ENCODE measurements around the gene TPPP. TPM values are rescaled to one million over a fixed set of nuclear protein-coding genes. Genes with fewer than 3 reads are reported as not detected.

TPPP gene
- polyA plus RNA-seq, 1 experiment = 0.05 TPM

DNA sequence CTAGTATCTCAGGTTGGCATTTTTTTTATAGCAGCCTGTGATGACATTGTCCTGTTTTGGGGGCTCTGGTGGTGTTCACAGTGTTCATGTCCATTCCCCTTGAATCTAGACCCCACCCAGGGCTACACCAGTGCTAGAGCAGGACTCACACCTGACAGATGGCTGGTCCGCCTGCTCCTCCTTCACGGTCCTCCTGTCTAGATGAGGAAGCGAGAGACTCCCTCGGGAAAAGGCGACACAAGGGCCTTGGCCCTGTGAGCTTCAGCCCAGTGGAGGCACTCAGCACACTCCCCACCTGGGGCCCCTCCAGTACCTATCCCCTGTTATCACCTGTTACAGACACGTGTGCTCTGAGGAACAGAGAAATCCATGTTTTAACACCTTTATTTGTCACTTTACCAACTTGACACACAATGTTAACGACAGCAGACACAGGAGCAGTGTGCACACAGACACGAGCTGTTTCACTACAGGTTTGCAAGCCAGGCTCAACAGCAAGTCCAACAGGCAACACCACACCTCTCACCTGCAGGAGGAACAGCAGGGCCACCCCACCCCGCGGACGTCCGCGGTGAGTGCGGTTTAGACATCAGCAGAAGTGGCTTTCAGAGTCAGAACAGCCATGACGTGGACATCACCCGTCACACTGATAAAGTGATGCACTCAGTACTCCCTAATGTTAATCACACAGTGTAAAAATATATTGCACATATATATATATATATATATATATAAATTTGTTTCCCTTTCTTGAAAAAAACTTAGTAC, 33.5 kb downstream of the TPPP start:
- Histone ChIP-seq H3K4me3 (ENCODE audit: low read depth, low read length) (no peak overlapping the region), H3K9me3 (ENCODE audit: control insufficient read depth, insufficient read depth, low read length) (peaks cover 36% of the 10 kb centered on the region), H3K27ac (ENCODE audit: low read depth, low read length) (no peak overlapping the region), H3K27me3 (ENCODE audit: control insufficient read depth, insufficient read depth, low read length) (no peaks in the 10 kb centered on the region)
- CTCF ChIA-PET = no interaction called here
- TF ChIP-seq, protein P1, sequence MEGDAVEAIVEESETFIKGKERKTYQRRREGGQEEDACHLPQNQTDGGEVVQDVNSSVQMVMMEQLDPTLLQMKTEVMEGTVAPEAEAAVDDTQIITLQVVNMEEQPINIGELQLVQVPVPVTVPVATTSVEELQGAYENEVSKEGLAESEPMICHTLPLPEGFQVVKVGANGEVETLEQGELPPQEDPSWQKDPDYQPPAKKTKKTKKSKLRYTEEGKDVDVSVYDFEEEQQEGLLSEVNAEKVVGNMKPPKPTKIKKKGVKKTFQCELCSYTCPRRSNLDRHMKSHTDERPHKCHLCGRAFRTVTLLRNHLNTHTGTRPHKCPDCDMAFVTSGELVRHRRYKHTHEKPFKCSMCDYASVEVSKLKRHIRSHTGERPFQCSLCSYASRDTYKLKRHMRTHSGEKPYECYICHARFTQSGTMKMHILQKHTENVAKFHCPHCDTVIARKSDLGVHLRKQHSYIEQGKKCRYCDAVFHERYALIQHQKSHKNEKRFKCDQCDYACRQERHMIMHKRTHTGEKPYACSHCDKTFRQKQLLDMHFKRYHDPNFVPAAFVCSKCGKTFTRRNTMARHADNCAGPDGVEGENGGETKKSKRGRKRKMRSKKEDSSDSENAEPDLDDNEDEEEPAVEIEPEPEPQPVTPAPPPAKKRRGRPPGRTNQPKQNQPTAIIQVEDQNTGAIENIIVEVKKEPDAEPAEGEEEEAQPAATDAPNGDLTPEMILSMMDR (IDR thresholded peaks at IDR 0.05; ENCODE audit: low read depth, low read length) = no peak
- no peak for DNase-seq (ENCODE audit: low read depth, low spot score)
- POLR2A ChIA-PET = no interaction called here

DNA sequence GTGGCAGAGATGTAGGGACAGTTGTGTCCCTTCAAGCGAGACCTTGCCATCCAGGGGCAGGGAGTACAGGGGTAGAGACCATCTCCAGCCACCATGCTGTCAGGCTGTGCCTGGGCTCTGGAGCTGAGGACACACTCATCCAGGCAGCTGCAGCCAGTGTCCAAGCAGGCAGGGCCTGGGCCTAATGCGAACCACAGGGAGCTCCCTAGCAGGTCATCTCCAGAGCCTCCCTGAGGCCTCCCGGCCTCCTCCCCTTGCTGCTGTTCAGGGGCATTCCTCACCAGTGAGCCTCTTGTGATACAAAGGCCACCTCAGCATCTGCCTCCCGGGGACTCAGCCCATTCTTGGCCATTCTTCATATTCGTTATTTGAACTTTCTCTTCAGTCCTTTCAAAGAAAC, 35.0 kb downstream of the TPPP start:
- no peak overlapping the region for H3K4me3 ChIP-seq (ENCODE audit: low read depth, low read length)
- peak overlapping the region; percentile 47 for H3K27ac ChIP-seq (ENCODE audit: low read depth, low read length)
- ChIA-PET CTCF (interaction anchor here (1.4 to 3.9 kb wide), 2 partner anchors 12 to 14 kb away, joined by 4 to 15 read pairs; no protein-coding TSS in a partner anchor), POLR2A (no interaction called here)
- DNase-seq (ENCODE audit: low read depth, low spot score) = no peak
- peaks cover 34% of the 10 kb centered on the region for H3K9me3 ChIP-seq (ENCODE audit: control insufficient read depth, insufficient read depth, low read length)
- TF ChIP-seq, protein P1 (IDR thresholded peaks at IDR 0.05; ENCODE audit: low read depth, low read length) = no peak
- no peaks in the 10 kb centered on the region for H3K27me3 ChIP-seq (ENCODE audit: control insufficient read depth, insufficient read depth, low read length)

DNA sequence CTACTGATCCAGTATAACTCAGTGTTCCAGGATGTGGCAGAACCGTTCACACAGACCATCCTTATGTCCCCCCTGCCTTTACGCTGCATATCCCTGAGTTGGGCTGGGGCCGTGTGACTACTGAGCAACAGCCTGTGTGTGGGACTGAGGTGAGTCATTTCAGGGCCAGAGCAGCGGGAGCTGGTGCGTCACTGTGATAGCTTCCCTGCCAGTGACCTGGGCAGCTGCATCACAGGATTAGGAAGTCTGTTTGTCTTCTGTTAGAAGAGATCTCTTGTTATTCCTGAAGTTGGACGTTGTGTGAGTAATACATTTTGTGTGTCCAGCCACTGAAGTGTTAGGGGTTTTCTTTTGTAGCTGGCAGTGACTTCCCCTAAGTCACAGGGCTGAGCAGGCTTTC, 35.6 kb downstream of the TPPP start:
- DNase-seq (ENCODE audit: low read depth, low spot score) = peak; percentile 34
- POLR2A ChIA-PET = no interaction called here
- TF ChIP-seq, protein P1 (IDR thresholded peaks at IDR 0.05; ENCODE audit: low read depth, low read length) = no peak
- H3K4me3 ChIP-seq (ENCODE audit: low read depth, low read length) = no peak overlapping the region
- CTCF ChIA-PET = interaction anchor here (1.4 to 3.9 kb wide), 2 partner anchors 13 to 14 kb away, joined by 4 to 15 read pairs; no protein-coding TSS in a partner anchor
- peak overlapping the region; percentile 47 for H3K27ac ChIP-seq (ENCODE audit: low read depth, low read length)
- peaks cover 31% of the 10 kb centered on the region for H3K9me3 ChIP-seq (ENCODE audit: control insufficient read depth, insufficient read depth, low read length)
- H3K27me3 ChIP-seq (ENCODE audit: control insufficient read depth, insufficient read depth, low read length) = no peaks in the 10 kb centered on the region

DNA sequence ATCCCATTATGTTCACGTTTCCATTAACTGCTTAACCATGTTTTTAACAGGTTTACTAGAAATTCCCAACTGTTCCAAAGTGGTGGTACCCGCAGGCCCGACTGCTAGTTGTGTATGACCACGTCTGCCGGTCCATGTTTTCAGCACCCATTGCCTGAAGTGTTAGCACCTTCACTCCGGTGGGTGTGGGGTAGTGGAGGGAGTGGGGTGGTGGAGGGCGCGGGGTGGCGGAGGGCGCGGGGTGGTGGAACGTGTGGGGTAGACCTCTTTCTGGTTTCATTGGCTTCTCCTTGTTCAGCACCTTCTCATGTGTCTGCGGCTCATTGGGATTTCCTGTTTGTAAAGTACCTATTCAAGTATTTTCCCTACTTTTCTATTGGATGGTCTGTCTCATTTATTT, 37.7 kb downstream of the TPPP start:
- Histone ChIP-seq H3K27me3 (ENCODE audit: control insufficient read depth, insufficient read depth, low read length) (no peaks in the 10 kb centered on the region), H3K9me3 (ENCODE audit: control insufficient read depth, insufficient read depth, low read length) (peaks cover 19% of the 10 kb centered on the region), H3K4me3 (ENCODE audit: low read depth, low read length) (no peak overlapping the region), H3K27ac (ENCODE audit: low read depth, low read length) (no peak overlapping the region)
- POLR2A ChIA-PET = no interaction called here
- TF ChIP-seq, protein P1 (IDR thresholded peaks at IDR 0.05; ENCODE audit: low read depth, low read length) = no peak
- DNase-seq (ENCODE audit: low read depth, low spot score) = no peak
- CTCF ChIA-PET = interaction anchor here (1.0 to 3.9 kb wide), 2 partner anchors 17 to 248 kb away, joined by 3 to 15 read pairs; no protein-coding TSS in a partner anchor

DNA sequence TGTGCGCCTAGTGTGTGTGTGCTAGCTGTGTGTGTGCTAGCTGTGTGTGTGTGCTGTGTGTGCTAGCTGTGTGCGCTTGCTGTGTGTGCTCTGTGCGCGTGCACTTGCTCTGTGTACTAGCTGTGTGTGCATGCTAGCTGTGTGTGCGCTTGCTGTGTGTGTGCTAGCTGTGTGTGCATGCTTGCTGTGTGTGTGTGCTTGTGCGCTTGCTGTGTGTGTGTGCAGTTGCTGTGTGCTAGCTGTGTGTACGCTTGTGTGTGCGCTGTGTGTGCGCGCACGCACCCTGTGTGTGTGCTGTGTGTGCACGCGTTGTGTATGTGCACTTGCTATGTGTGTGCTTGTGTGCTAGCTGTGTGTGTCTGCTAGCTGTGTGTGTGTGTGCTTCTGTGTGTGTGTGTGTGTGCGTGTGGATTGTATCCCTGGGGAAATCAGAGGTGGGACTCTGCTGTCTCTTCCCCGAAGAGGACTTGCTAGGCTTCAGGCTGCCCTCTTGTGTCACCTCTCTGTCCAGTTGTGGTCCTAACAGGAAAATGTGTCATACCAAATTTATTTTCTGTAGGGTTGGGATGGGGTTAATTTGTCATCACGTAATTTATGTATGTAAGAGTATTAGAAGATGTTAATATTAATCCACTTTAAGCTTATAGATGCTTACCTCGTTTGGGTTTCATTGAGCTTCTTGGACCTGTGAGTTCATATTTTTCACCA, 38.9 kb downstream of the TPPP start:
- CTCF ChIA-PET = interaction anchor here (1.0 to 3.9 kb wide), 2 partner anchors 18 to 249 kb away, joined by 3 to 15 read pairs; no protein-coding TSS in a partner anchor
- Histone ChIP-seq H3K27ac (ENCODE audit: low read depth, low read length) (no peak overlapping the region), H3K27me3 (ENCODE audit: control insufficient read depth, insufficient read depth, low read length) (no peaks in the 10 kb centered on the region), H3K9me3 (ENCODE audit: control insufficient read depth, insufficient read depth, low read length) (peaks cover 12% of the 10 kb centered on the region), H3K4me3 (ENCODE audit: low read depth, low read length) (no peak overlapping the region)
- POLR2A ChIA-PET = no interaction called here
- TF ChIP-seq, protein P1 (IDR thresholded peaks at IDR 0.05; ENCODE audit: low read depth, low read length) = no peak
- no peak for DNase-seq (ENCODE audit: low read depth, low spot score)
